HEK293 (cell line): ENCODE data around the gene MAML3.

Source experiments
- GFI1B ChIP-seq: fragments of 450-650 bp; formaldehyde crosslinking; IDR thresholded peaks from 2 replicates; pipeline ENCODE4 v1.5.1; 2016; ENCODE audit warnings: missing biosample characterization, missing genetic modification characterization
- GLI2 ChIP-seq: fragments of 450-650 bp; formaldehyde crosslinking; IDR thresholded peaks from 2 replicates; pipeline ENCODE4; 2017; ENCODE audit warnings: missing biosample characterization, missing genetic modification characterization, low read depth, borderline replicate concordance
- GLIS2 ChIP-seq: fragments of 450-650 bp; formaldehyde crosslinking; IDR thresholded peaks from 2 replicates; pipeline ENCODE4 v1.5.1; 2016; ENCODE audit warnings: missing biosample characterization, missing genetic modification characterization
- KLF1 ChIP-seq: fragments of 450-650 bp; formaldehyde crosslinking; IDR thresholded peaks from 2 replicates; pipeline ENCODE4 v1.5.1; 2016; ENCODE audit warnings: missing biosample characterization, missing genetic modification characterization
- OSR2 ChIP-seq: fragments of 450-650 bp; formaldehyde crosslinking; IDR thresholded peaks from 2 replicates; pipeline ENCODE4 v1.5.1; 2016; ENCODE audit warnings: missing biosample characterization, missing genetic modification characterization
- TCF7L2 ChIP-seq: IDR thresholded peaks from 2 replicates; pipeline ENCODE4 v1.6.1; 2011; ENCODE audit warnings: low read depth, mild to moderate bottlenecking, inconsistent platforms, low read length, moderate library complexity, borderline replicate concordance
- YY2 ChIP-seq: fragments of 450-650 bp; formaldehyde crosslinking; IDR thresholded peaks from 2 replicates; pipeline ENCODE4 v1.5.1; 2016; ENCODE audit warnings: missing biosample characterization, missing genetic modification characterization
- ZBTB21 ChIP-seq: fragments of 450-650 bp; formaldehyde crosslinking; IDR thresholded peaks from 2 replicates; pipeline ENCODE4 v1.5.1; 2017; ENCODE audit warnings: missing biosample characterization, missing genetic modification characterization
- ZNF138 ChIP-seq: fragments of 450-650 bp; formaldehyde crosslinking; IDR thresholded peaks from 2 replicates; pipeline ENCODE4 v1.5.1; 2016; ENCODE audit warnings: missing biosample characterization, missing genetic modification characterization, borderline replicate concordance
- ZNF16 ChIP-seq: fragments of 450-650 bp; formaldehyde crosslinking; IDR thresholded peaks from 2 replicates; pipeline ENCODE4 v1.5.1; 2016; ENCODE audit warnings: low read depth, missing biosample characterization, missing genetic modification characterization
- ZNF266 ChIP-seq: fragments of 450-650 bp; formaldehyde crosslinking; IDR thresholded peaks from 2 replicates; pipeline ENCODE4 v1.5.1; 2016; ENCODE audit warnings: missing biosample characterization, missing genetic modification characterization, low read depth
- ZNF324 ChIP-seq: fragments of 450-650 bp; formaldehyde crosslinking; IDR thresholded peaks from 2 replicates; pipeline ENCODE4 v1.5.1; 2016; ENCODE audit warnings: missing biosample characterization, missing genetic modification characterization
- ZNF335 ChIP-seq: fragments of 450-650 bp; formaldehyde crosslinking; conservative IDR thresholded peaks from 2 replicates; pipeline ENCODE4 v1.5.1; 2016; ENCODE audit warnings: missing biosample characterization, missing genetic modification characterization
- ZNF433 ChIP-seq: fragments of 450-650 bp; formaldehyde crosslinking; IDR thresholded peaks from 2 replicates; pipeline ENCODE4 v1.5.1; 2016; ENCODE audit warnings: missing biosample characterization, missing genetic modification characterization, low read depth
- ZNF561 ChIP-seq: fragments of 450-650 bp; IDR thresholded peaks from 2 replicates; pipeline ENCODE4 v1.5.1; 2018; ENCODE audit warnings: missing biosample characterization, missing genetic modification characterization, borderline replicate concordance
- ZNF585B ChIP-seq: fragments of 450-650 bp; formaldehyde crosslinking; IDR thresholded peaks from 2 replicates; pipeline ENCODE4 v1.5.1; 2016; ENCODE audit warnings: missing biosample characterization, missing genetic modification characterization
- ZNF623 ChIP-seq: fragments of 450-650 bp; formaldehyde crosslinking; IDR thresholded peaks from 2 replicates; pipeline ENCODE4 v1.5.1; 2016; ENCODE audit warnings: missing biosample characterization, missing genetic modification characterization
- ZNF660 ChIP-seq: fragments of 450-650 bp; IDR thresholded peaks from 2 replicates; pipeline ENCODE4 v1.5.1; 2018; ENCODE audit warnings: missing biosample characterization, mild to moderate bottlenecking, missing genetic modification characterization
- TF ChIP-seq, protein P1 (sequence below): fragments of 450-650 bp; formaldehyde crosslinking; IDR thresholded peaks from 2 replicates; pipeline ENCODE4 v1.5.1; 2016; ENCODE audit warnings: missing biosample characterization, missing genetic modification characterization
- TF ChIP-seq, protein P2 (sequence below): fragments of 450-650 bp; formaldehyde crosslinking; IDR thresholded peaks from 2 replicates; pipeline ENCODE4 v1.5.1; 2016; ENCODE audit warnings: missing biosample characterization, missing genetic modification characterization
- TF ChIP-seq, protein P3 (sequence below): fragments of 450-650 bp; formaldehyde crosslinking; IDR thresholded peaks from 2 replicates; pipeline ENCODE4 v1.5.0; 2017; ENCODE audit warnings: missing biosample characterization, missing genetic modification characterization, borderline replicate concordance
- TF ChIP-seq, protein P4 (sequence below): fragments of 450-650 bp; formaldehyde crosslinking; IDR thresholded peaks from 2 replicates; pipeline ENCODE4 v1.5.1; 2016; ENCODE audit warnings: missing biosample characterization, missing genetic modification characterization
- TF ChIP-seq, protein P5 (sequence below): fragments of 450-650 bp; formaldehyde crosslinking; IDR thresholded peaks from 2 replicates; pipeline ENCODE4 v1.5.1; 2016; ENCODE audit warnings: missing biosample characterization, missing genetic modification characterization
- TF ChIP-seq, protein P6 (sequence below): fragments of 450-650 bp; formaldehyde crosslinking; conservative IDR thresholded peaks from 2 replicates; pipeline ENCODE4 v1.5.1; 2016; ENCODE audit warnings: low read depth, missing biosample characterization, missing genetic modification characterization

Gene MAML3

DNA sequence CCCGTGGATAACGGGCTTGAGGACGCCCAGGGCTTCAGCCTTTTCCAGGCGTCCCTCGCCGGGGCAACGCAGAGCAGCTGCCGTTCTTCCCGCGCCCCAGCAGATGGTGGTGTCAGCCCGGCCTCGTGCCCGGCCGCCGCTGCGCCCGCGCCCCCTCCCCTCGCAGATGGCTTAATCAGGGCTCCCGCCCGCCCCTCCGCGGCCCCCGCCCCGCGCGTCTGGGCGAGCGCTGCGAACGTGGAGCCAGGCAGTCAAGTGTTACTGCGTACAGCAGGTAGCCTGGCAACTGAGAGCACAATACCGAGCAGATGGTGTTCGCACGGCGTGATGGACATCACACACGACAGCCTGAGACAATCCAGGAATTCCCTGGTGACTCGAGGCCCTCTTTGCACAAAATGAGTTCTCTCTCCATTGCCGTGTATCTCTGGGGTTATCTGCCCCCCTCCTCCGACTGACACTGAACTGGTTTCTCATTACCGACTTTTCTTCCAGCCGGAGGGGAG, 419.1 kb downstream of the MAML3 start (continued):
- TF ChIP-seq, protein P1, sequence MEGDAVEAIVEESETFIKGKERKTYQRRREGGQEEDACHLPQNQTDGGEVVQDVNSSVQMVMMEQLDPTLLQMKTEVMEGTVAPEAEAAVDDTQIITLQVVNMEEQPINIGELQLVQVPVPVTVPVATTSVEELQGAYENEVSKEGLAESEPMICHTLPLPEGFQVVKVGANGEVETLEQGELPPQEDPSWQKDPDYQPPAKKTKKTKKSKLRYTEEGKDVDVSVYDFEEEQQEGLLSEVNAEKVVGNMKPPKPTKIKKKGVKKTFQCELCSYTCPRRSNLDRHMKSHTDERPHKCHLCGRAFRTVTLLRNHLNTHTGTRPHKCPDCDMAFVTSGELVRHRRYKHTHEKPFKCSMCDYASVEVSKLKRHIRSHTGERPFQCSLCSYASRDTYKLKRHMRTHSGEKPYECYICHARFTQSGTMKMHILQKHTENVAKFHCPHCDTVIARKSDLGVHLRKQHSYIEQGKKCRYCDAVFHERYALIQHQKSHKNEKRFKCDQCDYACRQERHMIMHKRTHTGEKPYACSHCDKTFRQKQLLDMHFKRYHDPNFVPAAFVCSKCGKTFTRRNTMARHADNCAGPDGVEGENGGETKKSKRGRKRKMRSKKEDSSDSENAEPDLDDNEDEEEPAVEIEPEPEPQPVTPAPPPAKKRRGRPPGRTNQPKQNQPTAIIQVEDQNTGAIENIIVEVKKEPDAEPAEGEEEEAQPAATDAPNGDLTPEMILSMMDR: peak; percentile 76
- no peak for TF ChIP-seq ZNF324 (tag by site-specific recombination)
- TF ChIP-seq KLF1 (tag by site-specific recombination): peak; percentile 51
- TF ChIP-seq, protein P2, sequence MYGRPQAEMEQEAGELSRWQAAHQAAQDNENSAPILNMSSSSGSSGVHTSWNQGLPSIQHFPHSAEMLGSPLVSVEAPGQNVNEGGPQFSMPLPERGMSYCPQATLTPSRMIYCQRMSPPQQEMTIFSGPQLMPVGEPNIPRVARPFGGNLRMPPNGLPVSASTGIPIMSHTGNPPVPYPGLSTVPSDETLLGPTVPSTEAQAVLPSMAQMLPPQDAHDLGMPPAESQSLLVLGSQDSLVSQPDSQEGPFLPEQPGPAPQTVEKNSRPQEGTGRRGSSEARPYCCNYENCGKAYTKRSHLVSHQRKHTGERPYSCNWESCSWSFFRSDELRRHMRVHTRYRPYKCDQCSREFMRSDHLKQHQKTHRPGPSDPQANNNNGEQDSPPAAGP (tag by site-specific recombination): peak; percentile 32; the same call in 1 of the 2 replicates
- TF ChIP-seq, protein P3, sequence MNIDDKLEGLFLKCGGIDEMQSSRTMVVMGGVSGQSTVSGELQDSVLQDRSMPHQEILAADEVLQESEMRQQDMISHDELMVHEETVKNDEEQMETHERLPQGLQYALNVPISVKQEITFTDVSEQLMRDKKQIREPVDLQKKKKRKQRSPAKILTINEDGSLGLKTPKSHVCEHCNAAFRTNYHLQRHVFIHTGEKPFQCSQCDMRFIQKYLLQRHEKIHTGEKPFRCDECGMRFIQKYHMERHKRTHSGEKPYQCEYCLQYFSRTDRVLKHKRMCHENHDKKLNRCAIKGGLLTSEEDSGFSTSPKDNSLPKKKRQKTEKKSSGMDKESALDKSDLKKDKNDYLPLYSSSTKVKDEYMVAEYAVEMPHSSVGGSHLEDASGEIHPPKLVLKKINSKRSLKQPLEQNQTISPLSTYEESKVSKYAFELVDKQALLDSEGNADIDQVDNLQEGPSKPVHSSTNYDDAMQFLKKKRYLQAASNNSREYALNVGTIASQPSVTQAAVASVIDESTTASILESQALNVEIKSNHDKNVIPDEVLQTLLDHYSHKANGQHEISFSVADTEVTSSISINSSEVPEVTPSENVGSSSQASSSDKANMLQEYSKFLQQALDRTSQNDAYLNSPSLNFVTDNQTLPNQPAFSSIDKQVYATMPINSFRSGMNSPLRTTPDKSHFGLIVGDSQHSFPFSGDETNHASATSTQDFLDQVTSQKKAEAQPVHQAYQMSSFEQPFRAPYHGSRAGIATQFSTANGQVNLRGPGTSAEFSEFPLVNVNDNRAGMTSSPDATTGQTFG: no peak
- TF ChIP-seq, protein P4, sequence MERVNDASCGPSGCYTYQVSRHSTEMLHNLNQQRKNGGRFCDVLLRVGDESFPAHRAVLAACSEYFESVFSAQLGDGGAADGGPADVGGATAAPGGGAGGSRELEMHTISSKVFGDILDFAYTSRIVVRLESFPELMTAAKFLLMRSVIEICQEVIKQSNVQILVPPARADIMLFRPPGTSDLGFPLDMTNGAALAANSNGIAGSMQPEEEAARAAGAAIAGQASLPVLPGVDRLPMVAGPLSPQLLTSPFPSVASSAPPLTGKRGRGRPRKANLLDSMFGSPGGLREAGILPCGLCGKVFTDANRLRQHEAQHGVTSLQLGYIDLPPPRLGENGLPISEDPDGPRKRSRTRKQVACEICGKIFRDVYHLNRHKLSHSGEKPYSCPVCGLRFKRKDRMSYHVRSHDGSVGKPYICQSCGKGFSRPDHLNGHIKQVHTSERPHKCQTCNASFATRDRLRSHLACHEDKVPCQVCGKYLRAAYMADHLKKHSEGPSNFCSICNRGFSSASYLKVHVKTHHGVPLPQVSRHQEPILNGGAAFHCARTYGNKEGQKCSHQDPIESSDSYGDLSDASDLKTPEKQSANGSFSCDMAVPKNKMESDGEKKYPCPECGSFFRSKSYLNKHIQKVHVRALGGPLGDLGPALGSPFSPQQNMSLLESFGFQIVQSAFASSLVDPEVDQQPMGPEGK: peak; percentile 85
- TF ChIP-seq GLIS2: no peak
- TF ChIP-seq ZNF138 (tag by site-specific recombination): no peak
- TF ChIP-seq ZNF16 (tag by site-specific recombination): no peak
- no peak for TF ChIP-seq ZNF585B (tag by site-specific recombination)
- no peak for TF ChIP-seq ZNF433 (tag by site-specific recombination)
- no peak for TF ChIP-seq ZBTB21 (tag by site-specific recombination)
- TF ChIP-seq ZNF335 (tag by site-specific recombination): no peak; the same call in 1 of the 2 replicates
- no peak for TF ChIP-seq OSR2 (tag by site-specific recombination)
- TF ChIP-seq, protein P5, sequence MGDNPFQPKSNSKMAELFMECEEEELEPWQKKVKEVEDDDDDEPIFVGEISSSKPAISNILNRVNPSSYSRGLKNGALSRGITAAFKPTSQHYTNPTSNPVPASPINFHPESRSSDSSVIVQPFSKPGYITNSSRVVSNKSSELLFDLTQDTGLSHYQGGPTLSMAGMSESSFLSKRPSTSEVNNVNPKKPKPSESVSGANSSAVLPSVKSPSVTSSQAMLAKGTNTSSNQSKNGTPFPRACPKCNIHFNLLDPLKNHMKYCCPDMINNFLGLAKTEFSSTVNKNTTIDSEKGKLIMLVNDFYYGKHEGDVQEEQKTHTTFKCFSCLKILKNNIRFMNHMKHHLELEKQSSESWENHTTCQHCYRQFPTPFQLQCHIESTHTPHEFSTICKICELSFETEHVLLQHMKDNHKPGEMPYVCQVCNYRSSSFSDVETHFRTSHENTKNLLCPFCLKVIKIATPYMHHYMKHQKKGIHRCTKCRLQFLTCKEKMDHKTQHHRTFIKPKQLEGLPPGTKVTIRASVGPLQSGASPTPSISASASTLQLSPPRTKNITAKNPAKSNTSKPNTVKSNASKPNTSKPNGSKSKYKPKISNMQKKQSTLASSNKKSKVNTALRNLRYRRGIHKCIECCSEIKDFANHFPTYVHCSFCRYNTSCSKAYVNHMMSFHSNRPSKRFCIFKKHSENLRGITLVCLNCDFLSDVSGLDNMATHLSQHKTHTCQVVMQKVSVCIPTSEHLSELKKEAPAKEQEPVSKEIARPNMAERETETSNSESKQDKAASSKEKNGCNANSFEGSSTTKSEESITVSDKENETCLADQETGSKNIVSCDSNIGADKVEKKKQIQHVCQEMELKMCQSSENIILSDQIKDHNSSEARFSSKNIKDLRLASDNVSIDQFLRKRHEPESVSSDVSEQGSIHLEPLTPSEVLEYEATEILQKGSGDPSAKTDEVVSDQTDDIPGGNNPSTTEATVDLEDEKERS (tag by site-specific recombination): no peak
- no peak for TF ChIP-seq ZNF623 (tag by site-specific recombination)
- TF ChIP-seq ZNF660: 0 out of 2 replicates have a peak, but pooled peaks have one; percentile 58
- TF ChIP-seq ZNF561 (tag by site-specific recombination): 0 out of 2 replicates have a peak, but pooled peaks have one; percentile 41
- no peak for TF ChIP-seq GLI2 (tag by site-specific recombination)
- TF ChIP-seq, protein P6, sequence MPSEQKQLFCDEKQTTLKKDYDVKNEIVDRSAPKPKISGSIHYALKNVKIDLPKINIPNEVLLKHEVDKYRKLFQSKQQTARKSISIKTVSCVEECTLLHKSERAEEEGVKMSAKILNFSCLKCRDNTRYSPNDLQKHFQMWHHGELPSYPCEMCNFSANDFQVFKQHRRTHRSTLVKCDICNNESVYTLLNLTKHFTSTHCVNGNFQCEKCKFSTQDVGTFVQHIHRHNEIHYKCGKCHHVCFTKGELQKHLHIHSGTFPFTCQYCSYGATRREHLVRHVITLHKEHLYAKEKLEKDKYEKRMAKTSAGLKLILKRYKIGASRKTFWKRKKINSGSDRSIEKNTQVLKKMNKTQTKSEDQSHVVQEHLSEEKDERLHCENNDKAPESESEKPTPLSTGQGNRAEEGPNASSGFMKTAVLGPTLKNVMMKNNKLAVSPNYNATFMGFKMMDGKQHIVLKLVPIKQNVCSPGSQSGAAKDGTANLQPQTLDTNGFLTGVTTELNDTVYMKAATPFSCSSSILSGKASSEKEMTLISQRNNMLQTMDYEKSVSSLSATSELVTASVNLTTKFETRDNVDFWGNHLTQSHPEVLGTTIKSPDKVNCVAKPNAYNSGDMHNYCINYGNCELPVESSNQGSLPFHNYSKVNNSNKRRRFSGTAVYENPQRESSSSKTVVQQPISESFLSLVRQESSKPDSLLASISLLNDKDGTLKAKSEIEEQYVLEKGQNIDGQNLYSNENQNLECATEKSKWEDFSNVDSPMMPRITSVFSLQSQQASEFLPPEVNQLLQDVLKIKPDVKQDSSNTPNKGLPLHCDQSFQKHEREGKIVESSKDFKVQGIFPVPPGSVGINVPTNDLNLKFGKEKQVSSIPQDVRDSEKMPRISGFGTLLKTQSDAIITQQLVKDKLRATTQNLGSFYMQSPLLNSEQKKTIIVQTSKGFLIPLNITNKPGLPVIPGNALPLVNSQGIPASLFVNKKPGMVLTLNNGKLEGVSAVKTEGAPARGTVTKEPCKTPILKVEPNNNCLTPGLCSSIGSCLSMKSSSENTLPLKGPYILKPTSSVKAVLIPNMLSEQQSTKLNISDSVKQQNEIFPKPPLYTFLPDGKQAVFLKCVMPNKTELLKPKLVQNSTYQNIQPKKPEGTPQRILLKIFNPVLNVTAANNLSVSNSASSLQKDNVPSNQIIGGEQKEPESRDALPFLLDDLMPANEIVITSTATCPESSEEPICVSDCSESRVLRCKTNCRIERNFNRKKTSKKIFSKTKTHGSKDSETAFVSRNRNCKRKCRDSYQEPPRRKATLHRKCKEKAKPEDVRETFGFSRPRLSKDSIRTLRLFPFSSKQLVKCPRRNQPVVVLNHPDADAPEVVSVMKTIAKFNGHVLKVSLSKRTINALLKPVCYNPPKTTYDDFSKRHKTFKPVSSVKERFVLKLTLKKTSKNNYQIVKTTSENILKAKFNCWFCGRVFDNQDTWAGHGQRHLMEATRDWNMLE: no peak
- TF ChIP-seq TCF7L2: no peak
- no peak for TF ChIP-seq GFI1B (tag by site-specific recombination)
- no peak for TF ChIP-seq ZNF266
- no peak for TF ChIP-seq YY2 (tag by site-specific recombination)
